ENCODE results near the gene CCND1. TPM values are rescaled to one million over a fixed set of nuclear protein-coding genes. Genes with fewer than 3 reads are reported as not detected.

The CCND1 gene
- total RNA-seq, 1 experiment from 2014 or later = 372 TPM

- no peak overlapping the region; a peak in 1 of 7 replicates for H3K27ac Mint-ChIP-seq
- Histone ChIP-seq H3K4ac (ENCODE audit: low read depth, low read length) (no peak overlapping the region), H3K27ac (ENCODE audit: insufficient read length, low read depth, low read length) (no peak overlapping the region), H2BK15ac (ENCODE audit: low read depth, low read length) (no peak overlapping the region), H2BK12ac (ENCODE audit: insufficient read length, low read depth, low read length) (no peak overlapping the region), H2BK120ac (ENCODE audit: low read depth, low read length, poor library complexity, severe bottlenecking) (no peak overlapping the region), H2BK5ac (ENCODE audit: insufficient read length, low read length) (no peak overlapping the region), H2AFZ (ENCODE audit: low read length) (no peak overlapping the region), H2BK20ac (ENCODE audit: low read depth, low read length, poor library complexity, severe bottlenecking) (no peak overlapping the region), H3K23ac (ENCODE audit: insufficient read length, low read depth, low read length) (no peak overlapping the region), H3K9ac (ENCODE audit: extremely low read depth, insufficient read length, low read length) (no peak overlapping the region), H3K9me3 (ENCODE audit: control insufficient read depth, low read depth, low read length) (no peaks in the 10 kb centered on the region), H3K23me2 (ENCODE audit: insufficient read length, low read depth, low read length, poor library complexity, severe bottlenecking) (no peaks in the 10 kb centered on the region), H4K5ac (ENCODE audit: insufficient read length, low read depth, low read length) (no peak overlapping the region), H4K8ac (replicated peaks; ENCODE audit: insufficient read length, low read depth, low read length) (no peak overlapping the region), H3K18ac (ENCODE audit: insufficient read length, low read depth, low read length) (no peak overlapping the region), H3K27me3 (ENCODE audit: insufficient read depth, low read length) (no peaks in the 10 kb centered on the region), H3K79me2 (ENCODE audit: insufficient read depth, low read length) (no peaks in the 10 kb centered on the region), H3K56ac (ENCODE audit: insufficient read length, low read depth, low read length) (no peak overlapping the region), H3K14ac (ENCODE audit: insufficient read depth, low read length) (no peak overlapping the region), H4K91ac (ENCODE audit: insufficient read length, low read depth, low read length) (no peak overlapping the region), H3K4me2 (ENCODE audit: insufficient read depth, insufficient read length, low read length) (no peak overlapping the region), H3T11ph (ENCODE audit: low read length) (no peak overlapping the region), H2AK5ac (ENCODE audit: insufficient read length, low read length) (no peak overlapping the region), H4K20me1 (ENCODE audit: control insufficient read depth, insufficient read depth, insufficient read length) (no peaks in the 10 kb centered on the region), H3K4me1 (ENCODE audit: insufficient read depth, low read length) (no peaks in the 10 kb centered on the region), H3K79me1 (ENCODE audit: insufficient read depth, low read depth, low read length, poor library complexity, severe bottlenecking) (peaks cover 3% of the 10 kb centered on the region)
- no CpG with 5 or more reads among the region's 11 CpGs for whole genome bisulfite sequencing (ENCODE audit: extremely low coverage, insufficient read length, low lambda C conversion rate)
- H3K4me3 Mint-ChIP-seq = no peak overlapping the region
- DNase-seq = no peak
- no peaks in the 10 kb centered on the region for H3K9me3 Mint-ChIP-seq
- no peak for TF ChIP-seq CTCF (conservative IDR thresholded peaks at IDR 0.05)
- H3K27me3 Mint-ChIP-seq (ENCODE audit: low read depth) = no peaks in the 10 kb centered on the region
- H3K4me1 Mint-ChIP-seq = peaks cover 3 to 4% of the 10 kb centered on the region in 2 experiments; a peak in 3 of 4 replicates
- H3K36me3 Mint-ChIP-seq (ENCODE audit: insufficient read depth in 1 of 3, low read depth in 3 of 3) = peaks cover 14 to 81% (median 63%) of the 10 kb centered on the region in 3 experiments; a peak in 6 of 7 replicates
Observed at GRCh38 chr11:69647390-69647748, 6.4 kb downstream of the CCND1 start.
